Dendritic cell treated with granulocyte-macrophage colony-stimulating factor and Interleukin-4, amounts not matched to agents 40 ng/mL and 50 ng/mL, for 4 days (primary cell): ENCODE results near the gene RGS4.

Source experiments
- H3K27ac Mint-ChIP-seq: one replicate; pipeline ENCODE4 v1.8.0; 2022; ENCODE audit warnings: mild to moderate bottlenecking, mixed read lengths
- H3K27me3 Mint-ChIP-seq: one replicate; pipeline ENCODE4 v1.8.0; 2022; ENCODE audit warnings: mild to moderate bottlenecking, mixed read lengths
- H3K36me3 Mint-ChIP-seq: one replicate; pipeline ENCODE4 v1.8.0; 2022; ENCODE audit warnings: low read depth, mixed read lengths
- H3K4me1 Mint-ChIP-seq: one replicate; pipeline ENCODE4 v1.8.0; 2022; ENCODE audit warnings: low read depth, mixed read lengths
- H3K4me3 Mint-ChIP-seq: one replicate; pipeline ENCODE4 v1.8.0; 2022; ENCODE audit warnings: mild to moderate bottlenecking, moderate library complexity, mixed read lengths
- H3K9me3 Mint-ChIP-seq: one replicate; pipeline ENCODE4 v1.8.0; 2022; ENCODE audit warnings: mixed read lengths
- intact Hi-C: fragments of 100-400 bp; cut with micrococcal nuclease; formaldehyde crosslinking; loops from one replicate; pipeline ENCODE4 v1.15.0; 2022

RGS4 gene

GRCh38 chr1:163069142-163069541 lies at the start of gene RGS4:
RGS4 (plus strand) TSS chr1:163069361; CDS start chr1:163069485, 124 bp downstream.
- H3K4me1 Mint-ChIP-seq: no peaks in the 10 kb centered on the region
- no peak within 1 kb of the TSS for H3K4me3 Mint-ChIP-seq
- intact Hi-C loops: no loop called here
- no peaks in the 10 kb centered on the region for H3K9me3 Mint-ChIP-seq
- no peaks in the 10 kb centered on the region for H3K36me3 Mint-ChIP-seq
- no peak within 1 kb of the TSS for H3K27ac Mint-ChIP-seq
- H3K27me3 Mint-ChIP-seq: peaks cover 19% of the 10 kb centered on the region

- intact Hi-C loops: no loop called here
Observed at GRCh38 chr1:163022129-163022528, 47.0 kb upstream of the RGS4 start.

GRCh38 chr1:163027610-163028009 lies 41.6 kb upstream of the RGS4 start:
- Mint-ChIP-seq H3K27me3 (peaks cover 2% of the 10 kb centered on the region), H3K36me3 (no peaks in the 10 kb centered on the region), H3K4me3 (no peak overlapping the region), H3K27ac (no peak overlapping the region), H3K9me3 (peaks cover 9% of the 10 kb centered on the region), H3K4me1 (no peaks in the 10 kb centered on the region)
- intact Hi-C loops: no loop called here

More at GRCh38 chr1:163022129-163022528, 47.0 kb upstream of the RGS4 start:
- Mint-ChIP-seq H3K27me3 (no peaks in the 10 kb centered on the region), H3K36me3 (no peaks in the 10 kb centered on the region), H3K9me3 (peaks cover 28% of the 10 kb centered on the region), H3K27ac (no peak overlapping the region), H3K4me3 (no peak overlapping the region), H3K4me1 (no peaks in the 10 kb centered on the region)

DNA sequence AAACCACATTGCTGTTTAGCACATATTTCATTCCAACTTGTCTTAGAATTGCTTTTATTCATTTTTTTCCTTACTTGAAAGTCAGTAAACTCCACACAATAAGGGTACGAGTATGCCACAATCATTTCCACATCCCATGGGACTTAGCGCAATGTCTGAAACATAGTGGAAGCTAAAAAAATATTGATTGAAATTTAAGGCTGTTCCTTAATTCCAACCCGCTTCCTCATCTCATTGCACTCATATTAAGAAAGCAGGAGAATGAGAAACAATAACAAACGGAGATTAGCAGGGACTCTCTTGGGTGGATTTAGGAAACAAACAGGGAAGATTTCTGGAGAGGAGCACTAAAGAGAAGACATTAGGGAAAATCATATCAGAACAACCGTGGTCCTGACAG lies 39.3 kb upstream of the RGS4 start:
- H3K4me3 Mint-ChIP-seq: no peak overlapping the region
- H3K27ac Mint-ChIP-seq: no peak overlapping the region

DNA sequence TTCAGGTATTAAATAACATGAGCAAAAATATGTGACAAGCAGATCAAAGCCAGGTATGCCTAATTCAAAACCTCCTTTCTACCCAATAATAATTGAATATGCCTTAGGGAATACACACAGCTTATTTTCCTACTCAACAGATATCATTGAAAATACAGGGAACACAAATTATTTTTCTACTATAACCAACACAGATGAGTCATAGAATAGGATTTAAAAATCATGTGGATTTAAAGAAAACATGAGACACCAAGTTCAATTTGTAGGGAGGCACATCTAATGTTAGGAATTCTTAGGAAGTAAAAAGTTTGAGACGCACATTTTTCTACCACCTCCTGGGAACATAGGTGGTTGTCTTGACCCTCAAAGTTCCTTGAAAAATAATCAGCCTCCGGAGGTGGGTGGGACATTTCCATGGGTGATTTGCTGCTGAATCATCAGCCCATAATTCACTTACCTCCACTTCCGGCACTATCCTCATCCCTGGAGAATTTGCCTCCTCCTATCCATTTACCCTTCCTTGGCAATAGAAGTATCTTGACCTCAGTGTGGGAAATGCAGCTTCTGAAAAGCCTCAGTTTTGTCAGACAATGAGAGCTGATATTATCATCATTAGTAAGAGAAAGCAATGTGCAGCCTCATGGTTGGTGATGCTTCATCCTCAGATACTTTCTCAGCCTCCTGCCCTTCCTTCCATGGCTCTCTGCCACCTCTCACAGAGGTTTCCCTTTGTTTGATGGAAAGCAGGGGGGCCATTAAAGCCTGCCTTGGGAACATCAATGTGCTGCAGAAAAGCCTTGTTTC lies 33.5 kb upstream of the RGS4 start:
- no peak overlapping the region for H3K27ac Mint-ChIP-seq
- no peaks in the 10 kb centered on the region for H3K36me3 Mint-ChIP-seq
- intact Hi-C loops: no loop called here
- no peaks in the 10 kb centered on the region for H3K9me3 Mint-ChIP-seq
- H3K4me1 Mint-ChIP-seq: no peaks in the 10 kb centered on the region
- no peak overlapping the region for H3K4me3 Mint-ChIP-seq
- peaks cover 2% of the 10 kb centered on the region for H3K27me3 Mint-ChIP-seq

More for the DNA sequence above, 39.3 kb upstream of the RGS4 start:
- Mint-ChIP-seq H3K36me3 (no peaks in the 10 kb centered on the region), H3K9me3 (no peaks in the 10 kb centered on the region), H3K4me1 (no peaks in the 10 kb centered on the region), H3K27me3 (peaks cover 2% of the 10 kb centered on the region)
- intact Hi-C loops: no loop called here

DNA sequence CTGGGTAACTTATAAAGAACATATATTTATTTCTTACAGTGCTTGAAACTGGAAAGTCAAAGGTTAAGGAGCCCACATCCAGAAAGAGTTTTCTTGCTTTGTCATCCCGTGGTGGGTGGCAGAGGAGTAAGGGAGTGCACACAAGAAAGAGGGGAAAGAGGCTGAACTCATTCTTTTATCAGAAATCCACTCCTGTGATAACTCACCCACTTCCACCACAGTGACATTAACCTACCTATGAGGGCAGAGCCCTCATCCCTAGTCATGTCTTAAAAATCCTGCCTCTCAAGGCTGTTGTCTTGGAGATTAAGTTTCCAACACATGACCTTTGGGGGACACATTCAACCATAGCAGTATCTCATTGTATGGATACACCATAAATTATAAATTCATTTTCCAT lies 32.5 kb upstream of the RGS4 start:
- H3K9me3 Mint-ChIP-seq: no peaks in the 10 kb centered on the region
- peaks cover 3% of the 10 kb centered on the region for H3K27me3 Mint-ChIP-seq
- no peaks in the 10 kb centered on the region for H3K36me3 Mint-ChIP-seq
- H3K27ac Mint-ChIP-seq: no peak overlapping the region
- intact Hi-C loops: no loop called here
- H3K4me3 Mint-ChIP-seq: no peak overlapping the region
- no peaks in the 10 kb centered on the region for H3K4me1 Mint-ChIP-seq

- Mint-ChIP-seq H3K4me3 (no peak overlapping the region), H3K9me3 (no peaks in the 10 kb centered on the region), H3K27me3 (peaks cover 1% of the 10 kb centered on the region), H3K36me3 (no peaks in the 10 kb centered on the region), H3K27ac (no peak overlapping the region), H3K4me1 (no peaks in the 10 kb centered on the region)
- intact Hi-C loops: no loop called here
Observed at GRCh38 chr1:163038928-163039706, 30.0 kb upstream of the RGS4 start.

DNA sequence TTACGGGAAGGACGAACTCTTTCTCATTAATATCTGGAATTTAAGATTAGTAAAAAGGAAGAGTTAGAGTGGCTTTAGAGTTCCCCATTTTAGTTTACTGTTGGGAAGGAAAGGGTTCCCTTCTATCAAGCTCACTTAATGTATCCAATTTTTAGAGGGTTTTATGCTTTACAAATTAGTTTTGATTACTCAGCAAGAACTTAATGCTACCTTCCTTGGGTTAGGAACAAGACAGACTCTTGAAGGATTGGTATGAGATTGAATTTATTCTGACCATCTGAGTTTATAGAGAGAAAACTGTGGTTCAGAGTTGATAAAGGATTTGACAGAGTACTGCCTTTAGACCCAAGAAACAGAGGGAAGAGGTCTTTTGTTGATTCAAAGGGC lies 29.5 kb upstream of the RGS4 start:
- intact Hi-C loops: no loop called here
- H3K4me3 Mint-ChIP-seq: no peak overlapping the region
- H3K27ac Mint-ChIP-seq: no peak overlapping the region
- no peaks in the 10 kb centered on the region for H3K9me3 Mint-ChIP-seq
- no peaks in the 10 kb centered on the region for H3K4me1 Mint-ChIP-seq
- no peaks in the 10 kb centered on the region for H3K36me3 Mint-ChIP-seq
- H3K27me3 Mint-ChIP-seq: peaks cover 1% of the 10 kb centered on the region

- H3K4me3 Mint-ChIP-seq: no peak overlapping the region
- no peaks in the 10 kb centered on the region for H3K4me1 Mint-ChIP-seq
- H3K9me3 Mint-ChIP-seq: no peaks in the 10 kb centered on the region
- H3K27ac Mint-ChIP-seq: no peak overlapping the region
- intact Hi-C loops: no loop called here
- H3K36me3 Mint-ChIP-seq: no peaks in the 10 kb centered on the region
- H3K27me3 Mint-ChIP-seq: peaks cover 1% of the 10 kb centered on the region
Observed at GRCh38 chr1:163046071-163046470, 23.1 kb upstream of the RGS4 start.

DNA sequence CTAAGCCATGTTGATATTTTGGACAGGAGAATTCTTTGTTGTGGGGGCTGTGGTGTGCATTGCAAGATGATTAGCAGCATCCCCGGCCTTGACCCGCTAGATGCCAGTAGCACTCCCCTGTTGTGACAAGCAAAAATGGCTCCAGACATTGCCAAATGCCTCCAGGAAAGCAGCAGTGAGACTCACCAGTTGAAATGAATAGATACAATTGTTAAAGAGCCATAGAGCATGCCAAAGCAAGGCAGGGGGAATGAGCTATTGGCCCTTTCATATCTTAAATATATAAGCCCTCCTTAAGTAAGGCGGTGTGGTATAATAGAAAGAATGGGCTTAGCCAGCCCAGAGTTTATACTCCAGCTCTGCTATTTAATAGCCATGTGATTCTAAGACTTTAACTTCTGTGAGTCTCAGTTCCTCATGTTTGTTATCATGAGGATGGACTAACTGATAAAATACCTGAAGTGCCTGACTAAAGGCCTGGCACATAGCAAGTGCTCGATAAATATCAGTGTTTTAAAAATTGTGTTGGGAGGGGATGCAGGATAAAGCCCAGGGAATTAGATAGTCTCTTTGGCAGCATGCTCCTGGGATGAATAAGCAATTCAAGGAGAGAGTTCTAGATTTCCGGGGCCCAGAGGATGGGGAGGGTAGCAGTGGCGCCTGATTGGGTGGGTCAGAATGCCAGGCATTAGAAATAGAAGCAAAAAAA lies 21.1 kb upstream of the RGS4 start:
- Mint-ChIP-seq H3K36me3 (no peaks in the 10 kb centered on the region), H3K4me3 (no peak overlapping the region), H3K27ac (no peak overlapping the region), H3K9me3 (no peaks in the 10 kb centered on the region), H3K4me1 (no peaks in the 10 kb centered on the region), H3K27me3 (no peaks in the 10 kb centered on the region)
- intact Hi-C loops: no loop called here

DNA sequence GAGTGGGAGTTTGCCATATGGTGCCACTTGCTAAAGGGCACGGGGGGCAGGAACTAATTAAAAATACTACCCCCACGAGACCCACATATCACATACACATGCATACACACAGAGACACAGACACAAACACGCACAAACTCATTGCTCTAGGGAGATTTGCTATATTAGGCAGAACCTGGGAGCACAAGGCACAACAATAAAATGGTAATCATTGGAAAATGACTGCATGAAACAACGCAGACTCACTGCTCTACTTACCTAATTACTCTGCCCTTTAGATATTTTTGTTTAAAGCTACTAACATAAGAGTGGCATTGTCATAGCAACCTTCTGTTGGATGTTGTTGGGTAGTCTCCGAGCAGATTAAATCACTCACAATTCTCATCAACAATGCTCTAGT lies 20.3 kb upstream of the RGS4 start:
- no peak overlapping the region for H3K27ac Mint-ChIP-seq
- no peaks in the 10 kb centered on the region for H3K9me3 Mint-ChIP-seq
- no peaks in the 10 kb centered on the region for H3K4me1 Mint-ChIP-seq
- intact Hi-C loops: no loop called here
- no peaks in the 10 kb centered on the region for H3K36me3 Mint-ChIP-seq
- H3K27me3 Mint-ChIP-seq: no peaks in the 10 kb centered on the region
- H3K4me3 Mint-ChIP-seq: no peak overlapping the region

DNA sequence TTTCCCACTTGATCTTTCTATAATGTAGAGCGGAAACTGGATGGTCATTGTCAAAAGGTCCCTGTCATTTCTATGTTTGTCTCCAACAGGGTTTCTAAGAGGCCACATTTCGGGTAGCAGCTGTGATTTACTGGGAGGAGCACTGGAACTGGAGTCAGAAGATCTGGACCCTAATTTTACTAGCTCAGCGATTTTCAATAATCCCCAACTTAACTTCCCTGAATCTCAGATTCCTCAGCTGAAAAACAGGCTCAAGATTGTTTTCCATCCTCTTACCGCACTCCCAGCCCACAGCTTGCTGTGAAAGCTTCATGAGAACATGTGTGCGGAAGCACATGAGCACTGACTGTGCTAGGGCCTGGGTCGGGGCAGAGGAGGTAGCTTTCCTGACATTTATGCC lies 19.9 kb upstream of the RGS4 start:
- H3K27me3 Mint-ChIP-seq: no peaks in the 10 kb centered on the region
- H3K4me3 Mint-ChIP-seq: no peak overlapping the region
- intact Hi-C loops: no loop called here
- no peaks in the 10 kb centered on the region for H3K36me3 Mint-ChIP-seq
- H3K9me3 Mint-ChIP-seq: no peaks in the 10 kb centered on the region
- no peak overlapping the region for H3K27ac Mint-ChIP-seq
- no peaks in the 10 kb centered on the region for H3K4me1 Mint-ChIP-seq

DNA sequence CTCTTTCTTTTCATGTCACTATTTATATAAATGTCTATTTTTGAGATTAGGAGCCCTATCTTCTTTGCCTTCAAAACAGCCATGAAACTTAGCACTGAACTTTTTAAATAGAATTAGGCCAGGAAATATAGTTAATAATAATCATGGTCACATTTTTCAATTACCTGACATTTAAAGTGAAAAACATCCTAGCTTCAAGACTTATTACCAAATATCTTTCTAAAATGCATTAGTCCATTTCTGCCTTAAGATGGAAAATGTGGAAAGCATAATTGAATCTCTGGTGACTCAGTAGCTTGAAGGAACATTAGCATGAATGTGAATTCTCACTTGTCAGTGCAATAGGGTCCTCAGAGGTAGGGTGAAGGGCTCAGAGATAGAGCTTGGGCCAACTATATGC lies 18.7 kb upstream of the RGS4 start:
- no peaks in the 10 kb centered on the region for H3K4me1 Mint-ChIP-seq

GRCh38 chr1:163054181-163054591 lies 15.0 kb upstream of the RGS4 start:
- Mint-ChIP-seq H3K4me1 (no peaks in the 10 kb centered on the region), H3K27me3 (no peaks in the 10 kb centered on the region), H3K36me3 (no peaks in the 10 kb centered on the region), H3K9me3 (no peaks in the 10 kb centered on the region), H3K27ac (no peak overlapping the region), H3K4me3 (no peak overlapping the region)
- intact Hi-C loops: no loop called here

More for the DNA sequence above, 18.7 kb upstream of the RGS4 start:
- no peaks in the 10 kb centered on the region for H3K27me3 Mint-ChIP-seq
- no peaks in the 10 kb centered on the region for H3K36me3 Mint-ChIP-seq
- no peaks in the 10 kb centered on the region for H3K9me3 Mint-ChIP-seq
- no peak overlapping the region for H3K4me3 Mint-ChIP-seq
- intact Hi-C loops: no loop called here
- no peak overlapping the region for H3K27ac Mint-ChIP-seq
